Measurements from ENCODE around the gene MAST4. TPM values are rescaled to one million over a fixed set of nuclear protein-coding genes. Genes with fewer than 3 reads are reported as not detected.

Gene MAST4
- total RNA-seq, 1 donor from 2014 or later, result 22.3 TPM

- no peak for DNase-seq (ENCODE audit: low read depth)
- Mint-ChIP-seq H3K4me3 (ENCODE audit: unreplicated experiment) (no peak overlapping the region), H3K27me3 (ENCODE audit: low read depth, unreplicated experiment) (no peaks in the 10 kb centered on the region), H3K36me3 (ENCODE audit: low read depth, unreplicated experiment) (no peaks in the 10 kb centered on the region), H3K4me1 (ENCODE audit: low read depth, unreplicated experiment) (peaks cover 12% of the 10 kb centered on the region), H3K27ac (ENCODE audit: unreplicated experiment) (no peak overlapping the region), H3K9me3 (ENCODE audit: unreplicated experiment) (no peaks in the 10 kb centered on the region)
- H3K9ac ChIP-seq (ENCODE audit: low read length), result no peak overlapping the region
- no peak overlapping the region for H3K4me2 ChIP-seq (ENCODE audit: low read length)
- no peaks in the 10 kb centered on the region for H3K4me1 ChIP-seq (ENCODE audit: insufficient read depth, low read length)
- TF ChIP-seq CTCF (IDR thresholded peaks at IDR 0.05; ENCODE audit: insufficient read depth, low read depth, low read length) (no peak), EZH2 (IDR thresholded peaks at IDR 0.05; ENCODE audit: insufficient read depth, low read length) (no peak)
- H2AFZ ChIP-seq (ENCODE audit: low read depth, low read length), result no peak overlapping the region
- no peaks in the 10 kb centered on the region for H3K27me3 ChIP-seq (ENCODE audit: insufficient read depth, low read length)
- FAIRE-seq, result no peak
- H3K27ac ChIP-seq (ENCODE audit: low read depth, low read length), result no peak overlapping the region
- H3K4me3 ChIP-seq (ENCODE audit: insufficient read depth, low read depth, low read length), result no peak overlapping the region
- H3K79me2 ChIP-seq (ENCODE audit: insufficient read depth, low read length), result no peaks in the 10 kb centered on the region
- H4K20me1 ChIP-seq (ENCODE audit: insufficient read depth, low read length), result no peaks in the 10 kb centered on the region
- no peaks in the 10 kb centered on the region for H3K9me3 ChIP-seq (ENCODE audit: insufficient read depth, low read depth, low read length)
- no peaks in the 10 kb centered on the region for H3K36me3 ChIP-seq (ENCODE audit: insufficient read depth, low read length)
Observed at GRCh38 chr5:66644111-66644510, 47.9 kb downstream of the MAST4 start.

- TF ChIP-seq EZH2 (IDR thresholded peaks at IDR 0.05; ENCODE audit: insufficient read depth, low read length) (no peak), CTCF (IDR thresholded peaks at IDR 0.05; ENCODE audit: insufficient read depth, low read depth, low read length) (no peak)
- H3K27me3 ChIP-seq (ENCODE audit: insufficient read depth, low read length), result no peaks in the 10 kb centered on the region
- DNase-seq (ENCODE audit: low read depth) (no peak), FAIRE-seq (no peak)
- H3K36me3 ChIP-seq (ENCODE audit: insufficient read depth, low read length), result no peaks in the 10 kb centered on the region
- no peak overlapping the region for H3K9ac ChIP-seq (ENCODE audit: low read length)
- H3K4me2 ChIP-seq (ENCODE audit: low read length), result no peak overlapping the region
- no peak overlapping the region for H3K27ac ChIP-seq (ENCODE audit: low read depth, low read length)
- no peaks in the 10 kb centered on the region for H3K9me3 ChIP-seq (ENCODE audit: insufficient read depth, low read depth, low read length)
- Mint-ChIP-seq H3K36me3 (ENCODE audit: low read depth, unreplicated experiment) (no peaks in the 10 kb centered on the region), H3K27ac (ENCODE audit: unreplicated experiment) (peak overlapping the region; percentile 31), H3K4me3 (ENCODE audit: unreplicated experiment) (no peak overlapping the region), H3K4me1 (ENCODE audit: low read depth, unreplicated experiment) (peaks cover 11% of the 10 kb centered on the region), H3K9me3 (ENCODE audit: unreplicated experiment) (no peaks in the 10 kb centered on the region), H3K27me3 (ENCODE audit: low read depth, unreplicated experiment) (no peaks in the 10 kb centered on the region)
- H4K20me1 ChIP-seq (ENCODE audit: insufficient read depth, low read length), result no peaks in the 10 kb centered on the region
- no peak overlapping the region for H3K4me3 ChIP-seq (ENCODE audit: insufficient read depth, low read depth, low read length)
- H3K4me1 ChIP-seq (ENCODE audit: insufficient read depth, low read length), result no peaks in the 10 kb centered on the region
- no peaks in the 10 kb centered on the region for H3K79me2 ChIP-seq (ENCODE audit: insufficient read depth, low read length)
- no peak overlapping the region for H2AFZ ChIP-seq (ENCODE audit: low read depth, low read length)
Observed at GRCh38 chr5:66645039-66645438, 48.8 kb downstream of the MAST4 start.

GRCh38 chr5:66646570-66646969 is 50.4 kb downstream of the MAST4 start:
- DNase-seq (ENCODE audit: low read depth) (peak; percentile 14), FAIRE-seq (no peak)
- H3K9ac ChIP-seq (ENCODE audit: low read length), result no peak overlapping the region
- no peaks in the 10 kb centered on the region for H3K79me2 ChIP-seq (ENCODE audit: insufficient read depth, low read length)
- H3K4me3 ChIP-seq (ENCODE audit: insufficient read depth, low read depth, low read length), result no peak overlapping the region
- no peaks in the 10 kb centered on the region for H3K27me3 ChIP-seq (ENCODE audit: insufficient read depth, low read length)
- H3K4me3 Mint-ChIP-seq (ENCODE audit: unreplicated experiment), result no peak overlapping the region
- no peak for TF ChIP-seq EZH2 (IDR thresholded peaks at IDR 0.05; ENCODE audit: insufficient read depth, low read length)
- no peak for TF ChIP-seq CTCF (IDR thresholded peaks at IDR 0.05; ENCODE audit: insufficient read depth, low read depth, low read length)
- no peak overlapping the region for H2AFZ ChIP-seq (ENCODE audit: low read depth, low read length)
- no peaks in the 10 kb centered on the region for H3K27me3 Mint-ChIP-seq (ENCODE audit: low read depth, unreplicated experiment)
- peaks cover under 1% of the 10 kb centered on the region for H3K9me3 ChIP-seq (ENCODE audit: insufficient read depth, low read depth, low read length)
- no peak overlapping the region for H3K27ac ChIP-seq (ENCODE audit: low read depth, low read length)
- no peaks in the 10 kb centered on the region for H4K20me1 ChIP-seq (ENCODE audit: insufficient read depth, low read length)
- H3K27ac Mint-ChIP-seq (ENCODE audit: unreplicated experiment), result no peak overlapping the region
- peaks cover 11% of the 10 kb centered on the region for H3K4me1 Mint-ChIP-seq (ENCODE audit: low read depth, unreplicated experiment)
- no peaks in the 10 kb centered on the region for H3K36me3 ChIP-seq (ENCODE audit: insufficient read depth, low read length)
- no peaks in the 10 kb centered on the region for H3K4me1 ChIP-seq (ENCODE audit: insufficient read depth, low read length)
- peaks cover 6% of the 10 kb centered on the region for H3K9me3 Mint-ChIP-seq (ENCODE audit: unreplicated experiment)
- no peak overlapping the region for H3K4me2 ChIP-seq (ENCODE audit: low read length)
- H3K36me3 Mint-ChIP-seq (ENCODE audit: low read depth, unreplicated experiment), result no peaks in the 10 kb centered on the region
